Left renal pelvis (tissue), 4 donors: ENCODE measurements around the gene PLXNA4. TPM values are rescaled to one million over a fixed set of nuclear protein-coding genes. Genes with fewer than 3 reads are reported as not detected.

Experiments
- DNase-seq, 4 donors: peaks; one replicate each; pipeline ENCODE4 v3.0.0-alpha.2; 2013; ENCODE audit warnings: low read depth in 4 of 4, low spot score in 3 of 4
- polyA plus RNA-seq, 4 donors: library from polyadenylated mRNA; unstranded; fragments of 120-200 nt; gene quantifications; one replicate each; pipeline ENCODE4 v1.2.1, GENCODE V29; 2013; ENCODE audit not compliant: insufficient read length in 4 of 4

The PLXNA4 gene
- polyA plus RNA-seq, 4 donors = 3.0 to 15.1 (median 13.8) TPM

DNA sequence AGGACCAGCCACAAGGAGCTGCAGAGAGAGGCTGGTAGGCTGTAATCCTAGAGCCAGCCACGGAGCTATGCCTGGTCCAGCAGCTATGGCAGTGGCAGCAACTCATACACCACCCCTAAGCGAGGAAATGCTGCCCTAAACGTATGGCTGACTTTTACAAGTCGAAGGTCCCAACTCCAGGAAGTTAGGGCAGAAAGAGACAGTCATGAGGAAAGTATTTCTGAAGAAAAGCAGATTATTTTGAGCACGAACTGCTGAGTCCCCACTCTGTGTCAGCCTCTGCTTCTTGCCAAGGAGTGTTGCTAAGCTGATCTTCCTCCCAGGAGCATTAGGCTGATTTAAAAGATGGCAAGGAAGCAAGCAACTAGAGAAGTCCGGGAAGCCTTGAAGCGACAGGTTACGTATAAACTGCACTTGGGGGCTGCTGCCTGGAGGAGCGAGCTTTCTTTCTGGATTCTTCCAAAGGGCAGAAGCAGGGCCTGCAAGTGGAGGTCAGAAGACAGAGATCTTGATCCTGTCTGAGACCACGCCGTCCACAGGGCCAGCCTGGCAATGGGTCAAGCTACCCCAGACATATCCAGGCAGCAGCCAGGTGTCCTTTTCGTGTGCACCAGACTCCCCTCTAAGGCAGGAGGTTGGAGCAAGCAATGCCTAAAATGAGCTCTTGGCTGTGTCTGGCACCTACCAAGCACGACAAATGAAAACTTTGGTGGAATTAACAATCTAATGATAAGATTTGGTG lies 39.4 kb downstream of the PLXNA4 start:
- DNase-seq = no peak

GRCh38 chr7:132533916-132534315 lies 42.4 kb downstream of the PLXNA4 start:
- DNase-seq = no peak

GRCh38 chr7:132532281-132532680 lies 44.0 kb downstream of the PLXNA4 start:
- no peak for DNase-seq

DNA sequence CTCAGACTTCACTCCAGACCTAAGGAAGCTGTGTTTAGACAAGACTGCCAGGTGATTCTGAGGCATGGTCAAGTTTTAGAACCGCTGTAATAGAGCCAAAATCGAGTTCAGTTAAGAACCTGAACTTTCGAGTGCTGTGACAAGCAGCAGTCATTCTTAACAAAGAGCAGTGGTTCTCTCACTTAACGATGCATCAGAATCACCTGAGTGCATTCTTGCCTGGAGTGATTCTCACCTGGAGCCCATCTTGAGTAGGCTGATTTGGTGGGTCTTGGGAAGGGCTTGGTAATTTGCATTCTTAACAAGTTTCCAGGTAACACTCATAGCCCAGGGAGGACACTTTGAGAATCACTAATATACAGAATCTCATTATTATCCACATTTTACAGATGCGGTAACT lies 44.7 kb downstream of the PLXNA4 start:
- no peak for DNase-seq

GRCh38 chr7:132528695-132529094 lies 47.6 kb downstream of the PLXNA4 start:
- no peak for DNase-seq

DNA sequence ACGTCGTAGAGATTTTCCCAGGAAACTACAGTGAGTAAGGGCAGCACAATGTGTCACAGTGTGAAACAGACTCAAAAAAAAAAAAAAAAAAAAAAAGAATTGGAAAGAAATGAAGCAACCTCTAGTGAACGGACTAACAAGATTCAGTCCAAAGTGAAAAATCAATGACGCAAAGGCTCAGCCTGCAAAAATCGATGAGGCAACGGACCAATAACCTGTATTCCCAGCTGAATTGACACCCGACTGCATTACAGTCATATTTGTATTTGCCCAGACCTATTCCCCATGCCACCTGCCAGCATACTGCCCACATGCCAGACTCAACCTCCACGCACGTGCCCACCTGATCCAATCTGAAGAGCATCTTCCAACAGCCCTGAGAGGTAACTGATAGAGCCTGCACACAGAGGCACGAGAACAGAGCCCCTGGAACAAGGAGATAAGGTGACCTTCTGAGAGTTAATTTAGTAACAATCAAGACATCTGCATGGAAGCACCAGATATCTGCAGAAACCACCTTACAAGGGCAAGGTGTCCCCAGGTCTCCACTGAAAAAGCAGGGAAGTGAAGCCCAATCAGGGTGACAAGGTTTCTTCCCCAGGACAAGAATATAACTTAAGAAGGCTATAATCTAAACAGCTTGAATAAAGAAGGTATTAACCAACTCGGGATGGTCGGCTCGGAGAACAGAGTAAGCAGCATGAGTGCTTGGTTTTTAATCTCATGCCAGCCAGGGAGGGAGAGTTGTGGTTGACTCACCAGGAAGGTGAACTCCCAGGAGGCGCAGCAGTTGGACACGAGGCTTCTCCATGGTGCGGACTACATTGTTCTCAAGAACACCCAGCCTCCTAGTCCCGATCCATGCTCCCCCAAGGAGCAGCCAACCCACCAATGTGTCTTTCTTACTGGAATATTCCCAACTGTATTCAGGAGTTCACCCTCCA lies 48.5 kb downstream of the PLXNA4 start:
- no peak for DNase-seq

DNA sequence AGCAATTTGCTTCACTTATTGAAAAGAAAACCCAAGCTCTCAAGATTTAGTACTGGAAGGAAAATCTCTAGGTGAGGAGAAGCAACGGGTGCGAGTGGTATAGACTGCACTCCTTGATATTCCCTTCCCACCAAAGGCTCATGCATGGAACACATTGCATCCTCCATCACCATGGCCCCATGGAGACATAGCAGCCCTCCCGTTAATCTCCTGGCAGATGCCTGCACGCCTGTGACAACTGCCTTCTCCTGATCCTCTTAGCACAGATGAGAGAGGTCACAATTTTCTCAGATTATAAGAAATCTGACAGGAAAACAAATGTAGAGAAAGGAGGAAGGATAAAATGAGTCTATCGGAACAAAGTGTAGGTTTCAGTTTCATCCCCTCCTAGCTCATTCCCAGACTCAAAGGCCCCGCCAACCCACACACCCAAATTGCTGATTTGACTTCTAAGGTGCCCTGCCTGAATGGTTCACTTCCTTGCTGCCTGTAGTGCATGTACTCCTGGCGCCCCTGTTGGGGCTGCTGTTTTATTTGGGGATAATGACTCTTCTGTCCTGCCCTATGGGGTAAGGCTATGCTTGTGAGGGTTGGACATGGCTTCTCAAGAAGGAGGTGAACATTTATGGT lies 50.0 kb downstream of the PLXNA4 start:
- no peak for DNase-seq

- no peak for DNase-seq
These were observed 54.8 kb downstream of the PLXNA4 start for GRCh38 chr7:132521423-132521822.

DNA sequence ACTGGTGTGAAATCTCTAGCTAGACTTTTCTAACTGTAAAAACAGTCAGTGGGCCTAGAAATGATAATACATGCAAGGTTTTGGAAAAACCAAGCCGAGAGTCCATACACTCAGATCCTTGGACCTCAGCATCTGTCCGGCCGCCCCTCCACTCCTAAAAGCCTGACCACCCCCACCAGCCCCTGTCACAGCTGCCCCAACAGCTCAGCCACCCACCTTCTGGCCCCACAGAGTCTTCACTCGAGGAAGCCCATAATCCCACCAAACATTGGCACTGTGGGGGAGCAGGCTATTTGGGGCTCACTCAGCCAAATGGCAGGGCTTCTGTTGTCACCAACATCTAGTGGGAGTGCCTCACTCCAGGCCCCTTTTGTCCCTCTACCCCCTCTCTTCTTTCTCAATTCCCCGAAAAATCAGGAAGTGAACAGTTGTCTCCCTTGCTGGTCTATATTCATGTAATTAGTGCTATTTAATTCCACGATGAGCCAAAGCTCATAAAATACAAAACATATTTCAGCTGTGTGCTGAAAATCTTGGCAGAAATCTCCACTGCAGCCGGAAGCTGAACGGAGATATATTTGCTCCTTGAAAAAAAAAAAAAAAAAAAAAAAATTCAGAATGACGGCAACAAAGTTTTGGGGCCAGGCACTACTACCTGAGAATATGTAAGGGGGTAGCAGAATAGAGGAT lies 55.5 kb downstream of the PLXNA4 start:
- DNase-seq = no peak

DNA sequence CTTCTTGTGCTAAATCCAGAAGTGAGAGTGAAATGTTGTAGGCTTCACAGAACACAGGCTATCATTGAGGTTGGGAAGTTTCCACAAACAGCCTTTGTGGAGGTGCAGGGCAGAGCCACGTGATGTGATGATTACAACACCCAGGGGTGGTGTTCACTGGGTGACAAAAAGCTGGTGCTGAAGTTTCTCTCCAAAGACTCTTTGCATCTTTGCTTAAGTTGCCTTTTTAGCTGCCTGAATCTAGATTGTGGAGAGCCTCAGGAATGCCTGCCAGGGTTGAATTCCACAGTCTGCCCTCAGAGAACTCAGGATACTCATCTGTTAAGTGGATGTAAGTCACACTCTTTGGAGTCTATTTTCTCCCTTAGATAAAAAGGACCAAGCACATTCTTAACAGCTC lies 56.3 kb downstream of the PLXNA4 start:
- no peak for DNase-seq

DNA sequence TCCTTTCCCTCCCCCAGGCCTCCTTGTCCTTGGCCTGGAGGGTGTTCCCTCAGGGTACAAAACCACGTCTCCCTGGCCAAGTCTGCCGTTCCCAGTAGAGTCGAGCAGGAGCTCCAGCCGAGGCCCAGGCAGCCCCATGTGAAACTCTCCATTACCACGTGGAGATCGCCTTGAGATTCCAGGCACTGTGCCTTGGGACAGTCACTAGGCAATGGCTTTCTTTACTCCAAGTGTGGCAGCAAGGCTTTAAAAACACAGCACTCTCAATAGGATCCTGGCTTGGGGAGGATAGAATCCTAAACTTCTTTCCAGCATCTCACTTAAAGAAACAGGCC lies 57.5 kb downstream of the PLXNA4 start:
- no peak for DNase-seq

- DNase-seq = no peak
These were observed 58.0 kb downstream of the PLXNA4 start for GRCh38 chr7:132518102-132518838.

GRCh38 chr7:132516042-132516840 lies 60.0 kb downstream of the PLXNA4 start:
- DNase-seq = no peak

- DNase-seq = no peak
These were observed 61.1 kb downstream of the PLXNA4 start for GRCh38 chr7:132515181-132515580.

DNA sequence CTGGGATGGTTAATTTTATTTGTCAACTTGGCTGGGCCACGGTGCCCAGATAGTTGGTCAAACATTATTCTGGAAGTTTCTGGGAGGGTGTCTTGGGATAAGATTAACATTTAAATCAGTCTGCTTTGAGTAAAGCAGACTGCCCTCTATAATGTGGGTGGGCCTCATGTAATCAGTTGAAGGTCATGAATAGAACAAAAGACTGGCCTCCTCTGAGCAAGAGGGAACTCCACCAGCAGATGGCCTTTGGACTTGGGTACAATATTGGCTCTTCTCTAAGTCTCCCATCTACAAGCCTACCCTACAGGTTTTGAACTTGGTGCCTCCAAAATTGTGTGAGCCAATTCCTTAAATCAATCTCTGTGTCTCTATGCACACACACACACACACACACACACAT lies 61.8 kb downstream of the PLXNA4 start:
- DNase-seq = no peak

GRCh38 chr7:132511921-132512320 lies 64.3 kb downstream of the PLXNA4 start:
- no peak for DNase-seq

DNA sequence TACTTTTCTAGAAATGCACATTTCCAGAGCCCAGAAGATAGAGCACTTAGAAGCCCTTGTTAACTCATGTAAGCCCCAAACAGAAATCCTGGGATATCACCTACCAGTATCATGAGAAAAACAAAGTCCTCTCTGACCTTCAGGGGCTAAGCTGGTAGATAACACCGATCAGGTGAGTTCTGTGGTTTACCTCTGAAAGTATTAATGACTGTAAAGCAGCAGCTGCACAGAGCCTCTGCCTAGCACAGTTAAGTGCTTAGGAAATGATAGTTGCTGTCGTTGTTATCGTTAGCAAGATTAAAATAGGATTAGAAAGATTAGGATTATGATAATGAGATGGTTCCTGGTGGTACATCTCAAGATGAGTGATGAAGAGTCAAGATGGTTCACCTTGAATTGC lies 64.9 kb downstream of the PLXNA4 start:
- no peak for DNase-seq

- DNase-seq = no peak
These were observed 66.6 kb downstream of the PLXNA4 start for GRCh38 chr7:132509643-132510042.

DNA sequence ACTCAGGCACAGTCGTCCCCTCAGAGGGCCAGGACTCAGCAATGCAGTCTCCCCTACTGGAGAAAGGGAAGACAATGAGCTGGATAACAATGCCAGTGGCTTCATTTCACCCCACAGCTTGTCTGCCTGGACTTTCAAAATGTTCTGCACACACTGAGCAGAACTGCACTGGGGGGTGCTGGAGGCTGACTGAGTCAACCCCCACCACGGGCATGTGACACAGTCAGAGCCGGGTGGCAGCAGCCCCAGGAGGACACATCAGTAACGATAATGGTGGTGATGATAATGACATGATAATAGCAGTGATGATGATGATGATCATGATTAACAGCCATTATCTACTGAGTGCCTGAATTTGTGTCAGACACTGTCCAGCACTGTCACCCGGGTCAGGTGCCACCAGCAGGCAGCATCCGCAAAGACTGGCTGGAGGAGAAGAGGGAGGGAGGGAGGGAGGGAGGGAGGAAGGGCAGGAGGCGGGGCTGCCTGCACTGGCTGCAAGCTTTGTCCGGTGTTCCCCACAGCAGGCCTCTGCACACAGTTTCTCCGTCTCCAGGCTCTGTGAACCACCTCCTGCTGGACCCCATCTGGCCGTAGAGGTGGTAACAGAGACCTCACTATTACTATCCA lies 67.4 kb downstream of the PLXNA4 start:
- DNase-seq = no peak
